ENCODE data around the gene ERVK3-1.
"Not testable (repeated sequence)": the region's sequence is repeated elsewhere in the genome, so short reads cannot be mapped to it uniquely, and the experiment has no call there.

ERVK3-1 gene

DNA sequence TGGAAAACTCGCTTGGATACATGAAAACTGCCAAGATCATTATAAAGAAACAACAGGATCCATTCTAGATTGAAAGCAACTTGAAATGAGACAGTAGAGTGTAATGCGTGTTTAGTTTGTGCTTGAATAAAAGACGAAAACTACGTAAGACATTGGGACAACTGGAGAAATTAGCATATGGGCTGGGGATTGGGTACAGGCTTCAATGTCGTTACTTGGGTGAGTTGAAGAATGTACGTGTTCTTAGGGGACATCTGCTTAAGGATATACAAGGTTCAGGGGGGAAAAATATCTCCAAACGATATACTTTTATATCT is 471 bp upstream of the ERVK3-1 start:
- DNase-seq (ENCODE audit: low read depth) = no peak
- TF ChIP-seq, protein P1, sequence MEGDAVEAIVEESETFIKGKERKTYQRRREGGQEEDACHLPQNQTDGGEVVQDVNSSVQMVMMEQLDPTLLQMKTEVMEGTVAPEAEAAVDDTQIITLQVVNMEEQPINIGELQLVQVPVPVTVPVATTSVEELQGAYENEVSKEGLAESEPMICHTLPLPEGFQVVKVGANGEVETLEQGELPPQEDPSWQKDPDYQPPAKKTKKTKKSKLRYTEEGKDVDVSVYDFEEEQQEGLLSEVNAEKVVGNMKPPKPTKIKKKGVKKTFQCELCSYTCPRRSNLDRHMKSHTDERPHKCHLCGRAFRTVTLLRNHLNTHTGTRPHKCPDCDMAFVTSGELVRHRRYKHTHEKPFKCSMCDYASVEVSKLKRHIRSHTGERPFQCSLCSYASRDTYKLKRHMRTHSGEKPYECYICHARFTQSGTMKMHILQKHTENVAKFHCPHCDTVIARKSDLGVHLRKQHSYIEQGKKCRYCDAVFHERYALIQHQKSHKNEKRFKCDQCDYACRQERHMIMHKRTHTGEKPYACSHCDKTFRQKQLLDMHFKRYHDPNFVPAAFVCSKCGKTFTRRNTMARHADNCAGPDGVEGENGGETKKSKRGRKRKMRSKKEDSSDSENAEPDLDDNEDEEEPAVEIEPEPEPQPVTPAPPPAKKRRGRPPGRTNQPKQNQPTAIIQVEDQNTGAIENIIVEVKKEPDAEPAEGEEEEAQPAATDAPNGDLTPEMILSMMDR (IDR thresholded peaks at IDR 0.05; ENCODE audit: insufficient read depth, low read depth, low read length, missing control alignments) = no peak
- peak overlapping the region; percentile 84 for H3K4me3 ChIP-seq (ENCODE audit: low read length)

- H3K4me3 ChIP-seq (ENCODE audit: low read length) = peak overlapping the region; percentile 84
- TF ChIP-seq, protein P1 (IDR thresholded peaks at IDR 0.05; ENCODE audit: insufficient read depth, low read depth, low read length, missing control alignments) = no peak
- DNase-seq (ENCODE audit: low read depth) = peak; percentile 12
Measured at GRCh38 chr19:58305932-58306323, 751 bp downstream of the ERVK3-1 start.

GRCh38 chr19:58307736-58308135 is 2.6 kb downstream of the ERVK3-1 start:
- H3K4me3 ChIP-seq (ENCODE audit: low read length) = no peak overlapping the region
- TF ChIP-seq, protein P1 (IDR thresholded peaks at IDR 0.05; ENCODE audit: insufficient read depth, low read depth, low read length, missing control alignments) = no peak
- no peak for DNase-seq (ENCODE audit: low read depth)

- TF ChIP-seq, protein P1 (IDR thresholded peaks at IDR 0.05; ENCODE audit: insufficient read depth, low read depth, low read length, missing control alignments) = peak; percentile 36
- not testable (repeated sequence) for H3K4me3 ChIP-seq (ENCODE audit: low read length)
- peak; percentile 34 for DNase-seq (ENCODE audit: low read depth)
Measured at GRCh38 chr19:58310685-58311084, 5.5 kb downstream of the ERVK3-1 start.

DNA sequence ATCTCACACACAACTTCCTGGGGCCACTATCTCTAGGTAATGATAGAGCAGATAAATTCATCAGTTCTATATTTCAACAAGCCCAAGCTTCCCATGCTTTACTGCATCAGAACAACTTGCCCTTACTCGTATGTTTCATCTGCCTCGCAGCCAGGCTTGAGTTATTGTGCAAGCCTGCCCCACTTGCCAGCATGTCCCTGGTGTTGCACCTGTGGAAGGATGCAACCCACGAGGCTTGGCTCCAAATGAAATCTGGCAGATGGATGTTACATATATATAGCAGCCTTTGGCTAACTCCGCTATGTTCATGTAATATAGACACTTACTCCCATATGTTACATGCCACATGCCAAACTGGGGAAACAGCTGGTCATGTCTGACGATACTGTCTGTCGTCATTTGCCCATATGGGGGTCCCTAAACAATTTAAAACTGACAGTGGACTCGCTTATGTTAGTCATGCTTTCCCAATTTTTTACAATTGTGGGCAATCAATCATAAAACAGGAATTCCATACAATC is 6.2 kb downstream of the ERVK3-1 start:
- peak; percentile 30 for DNase-seq (ENCODE audit: low read depth)
- H3K4me3 ChIP-seq (ENCODE audit: low read length) = no peak overlapping the region
- TF ChIP-seq, protein P1 (IDR thresholded peaks at IDR 0.05; ENCODE audit: insufficient read depth, low read depth, low read length, missing control alignments) = no peak

- TF ChIP-seq, protein P1 (IDR thresholded peaks at IDR 0.05; ENCODE audit: insufficient read depth, low read depth, low read length, missing control alignments) = no peak
- DNase-seq (ENCODE audit: low read depth) = no peak
- no peak overlapping the region for H3K4me3 ChIP-seq (ENCODE audit: low read length)
Measured at GRCh38 chr19:58315580-58315979, 10.4 kb downstream of the ERVK3-1 start.

GRCh38 chr19:58317476-58318072 is 12.4 kb downstream of the ERVK3-1 start:
- H3K4me3 ChIP-seq (ENCODE audit: low read length) = no peak overlapping the region
- DNase-seq (ENCODE audit: low read depth) = peak; percentile 65
- TF ChIP-seq, protein P1 (IDR thresholded peaks at IDR 0.05; ENCODE audit: insufficient read depth, low read depth, low read length, missing control alignments) = no peak

Measured in epithelial cell of esophagus (primary cell).